Activated CD8-positive, alpha-beta T cell treated with anti-CD3 and anti-CD28 coated beads for 36 hours (primary cell): ENCODE results near the gene PRELP. TPM values are rescaled to one million over a fixed set of nuclear protein-coding genes. Genes with fewer than 3 reads are reported as not detected.

ENCODE experiments used
- ATAC-seq: fragments of 200-7000 bp; cut with Tn5 transposase; one replicate; pipeline ENCODE4 v1.10.0; 2021; ENCODE audit warnings: mild to moderate bottlenecking, moderate library complexity
- CTCF ChIA-PET: fragments of 350-600 bp; sonication (Branson Sonifier 250); formaldehyde crosslinking; loops from one replicate; lab custom pipeline; 2021; ENCODE audit warnings: antibody characterized with exemption; lab: Charles Lee
- POLR2A ChIA-PET: fragments of 350-600 bp; sonication (Branson Sonifier 250); formaldehyde crosslinking; loops from one replicate; lab custom pipeline; 2021; ENCODE audit warnings: antibody characterized with exemption; lab: Charles Lee
- DNase-seq: peaks from one replicate; pipeline ENCODE4 v3.0.0-alpha.2; 2020
- H3K27ac Mint-ChIP-seq: one replicate; pipeline ENCODE4 v1.8.0; 2021; ENCODE audit warnings: mild to moderate bottlenecking, mixed read lengths
- H3K27me3 Mint-ChIP-seq: one replicate; pipeline ENCODE4 v1.8.0; 2021; ENCODE audit warnings: mixed read lengths
- H3K36me3 Mint-ChIP-seq: one replicate; pipeline ENCODE4 v1.8.0; 2021; ENCODE audit warnings: low read depth, mixed read lengths
- H3K4me1 Mint-ChIP-seq: one replicate; pipeline ENCODE4 v1.8.0; 2021; ENCODE audit warnings: low read depth, mixed read lengths
- H3K4me3 Mint-ChIP-seq: one replicate; pipeline ENCODE4 v1.8.0; 2021; ENCODE audit warnings: mild to moderate bottlenecking, moderate library complexity, mixed read lengths
- H3K9me3 Mint-ChIP-seq: one replicate; pipeline ENCODE4 v1.8.0; 2021; ENCODE audit warnings: mixed read lengths
- intact Hi-C: fragments of 100-400 bp; cut with micrococcal nuclease; formaldehyde crosslinking; loops from one replicate; pipeline ENCODE4 v1.10.0; 2022
- total RNA-seq, 2 experiments: library from RNA; stranded (reverse); gene quantifications; one replicate each; pipeline ENCODE4 v1.2.3, GENCODE V29; 2021
- TF ChIP-seq, protein P1 (sequence below): fragments of 200-600 bp; IDR thresholded peaks from one replicate; pipeline ENCODE4 v1.8.0; 2022; ENCODE audit warnings: antibody characterized with exemption, mild to moderate bottlenecking

Gene PRELP
- total RNA-seq, 2 experiments from 2014 or later, result not detected

DNA sequence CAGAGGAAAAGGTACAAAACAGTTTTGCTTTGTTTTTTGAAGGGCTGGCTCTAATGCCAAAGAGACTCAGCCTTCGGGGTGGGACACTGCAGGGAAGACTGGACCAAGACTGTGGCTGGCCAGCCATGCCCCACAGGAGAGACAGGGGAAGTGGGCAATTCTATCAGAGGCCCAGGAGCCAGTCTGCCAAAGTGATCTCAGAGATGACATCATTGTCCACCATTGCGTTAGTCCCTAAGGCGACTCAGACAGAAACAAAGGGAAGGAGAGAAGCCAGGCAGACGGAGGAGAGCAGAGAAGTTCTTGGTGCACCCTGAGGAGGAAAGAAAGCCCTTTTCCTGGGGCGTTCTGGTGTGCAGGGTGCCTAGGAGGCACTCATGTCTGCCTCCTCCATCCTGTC is 44.7 kb downstream of the PRELP start:
- ATAC-seq (no peak), DNase-seq (no peak)
- TF ChIP-seq, protein P1, sequence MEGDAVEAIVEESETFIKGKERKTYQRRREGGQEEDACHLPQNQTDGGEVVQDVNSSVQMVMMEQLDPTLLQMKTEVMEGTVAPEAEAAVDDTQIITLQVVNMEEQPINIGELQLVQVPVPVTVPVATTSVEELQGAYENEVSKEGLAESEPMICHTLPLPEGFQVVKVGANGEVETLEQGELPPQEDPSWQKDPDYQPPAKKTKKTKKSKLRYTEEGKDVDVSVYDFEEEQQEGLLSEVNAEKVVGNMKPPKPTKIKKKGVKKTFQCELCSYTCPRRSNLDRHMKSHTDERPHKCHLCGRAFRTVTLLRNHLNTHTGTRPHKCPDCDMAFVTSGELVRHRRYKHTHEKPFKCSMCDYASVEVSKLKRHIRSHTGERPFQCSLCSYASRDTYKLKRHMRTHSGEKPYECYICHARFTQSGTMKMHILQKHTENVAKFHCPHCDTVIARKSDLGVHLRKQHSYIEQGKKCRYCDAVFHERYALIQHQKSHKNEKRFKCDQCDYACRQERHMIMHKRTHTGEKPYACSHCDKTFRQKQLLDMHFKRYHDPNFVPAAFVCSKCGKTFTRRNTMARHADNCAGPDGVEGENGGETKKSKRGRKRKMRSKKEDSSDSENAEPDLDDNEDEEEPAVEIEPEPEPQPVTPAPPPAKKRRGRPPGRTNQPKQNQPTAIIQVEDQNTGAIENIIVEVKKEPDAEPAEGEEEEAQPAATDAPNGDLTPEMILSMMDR, result no peak
- CTCF ChIA-PET, result interaction anchor here (1.4 to 4.4 kb wide), 2 partner anchors 182 to 253 kb away, joined by 3 to 17 read pairs; no protein-coding TSS in a partner anchor
- H3K36me3 Mint-ChIP-seq, result no peaks in the 10 kb centered on the region
- POLR2A ChIA-PET, result no interaction called here
- H3K27me3 Mint-ChIP-seq, result no peaks in the 10 kb centered on the region
- H3K4me1 Mint-ChIP-seq, result peaks cover 1% of the 10 kb centered on the region
- no peak overlapping the region for H3K4me3 Mint-ChIP-seq
- intact Hi-C loops, result no loop called here
- no peak overlapping the region for H3K27ac Mint-ChIP-seq
- no peaks in the 10 kb centered on the region for H3K9me3 Mint-ChIP-seq

DNA sequence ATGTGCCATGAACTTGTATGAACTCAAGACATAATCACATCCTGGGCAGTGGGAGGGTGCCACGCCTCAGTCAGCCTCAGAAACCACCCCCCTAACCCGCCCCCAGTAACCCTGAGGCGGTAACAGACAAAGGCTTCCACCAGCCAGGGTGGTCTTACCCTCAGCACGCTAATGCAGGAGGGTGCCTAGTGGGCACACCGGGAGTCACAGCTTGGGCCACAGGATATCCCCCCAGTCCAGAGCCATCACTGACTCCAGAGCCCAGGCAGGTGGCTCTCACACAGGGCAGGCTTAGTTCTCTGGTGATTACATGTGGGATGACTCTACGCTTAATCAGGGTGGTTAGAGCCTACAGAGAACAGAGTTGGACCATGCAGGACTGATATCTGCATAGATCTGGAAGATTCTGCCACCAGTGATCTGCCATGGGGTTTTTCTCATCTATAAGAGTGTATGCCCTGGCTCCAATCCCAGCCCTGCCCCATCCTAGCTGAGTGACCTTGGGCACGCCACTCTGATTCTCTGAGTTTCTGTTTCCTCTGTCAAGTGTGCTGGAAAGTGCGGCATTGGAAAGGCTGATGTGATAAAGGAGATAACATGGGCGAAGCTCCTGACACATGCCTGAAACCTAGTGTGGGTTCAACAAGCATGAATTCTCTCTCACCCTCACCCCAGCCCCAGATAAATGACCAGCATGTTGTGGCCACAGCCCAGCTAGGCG is 45.6 kb downstream of the PRELP start:
- H3K9me3 Mint-ChIP-seq, result no peaks in the 10 kb centered on the region

DNA sequence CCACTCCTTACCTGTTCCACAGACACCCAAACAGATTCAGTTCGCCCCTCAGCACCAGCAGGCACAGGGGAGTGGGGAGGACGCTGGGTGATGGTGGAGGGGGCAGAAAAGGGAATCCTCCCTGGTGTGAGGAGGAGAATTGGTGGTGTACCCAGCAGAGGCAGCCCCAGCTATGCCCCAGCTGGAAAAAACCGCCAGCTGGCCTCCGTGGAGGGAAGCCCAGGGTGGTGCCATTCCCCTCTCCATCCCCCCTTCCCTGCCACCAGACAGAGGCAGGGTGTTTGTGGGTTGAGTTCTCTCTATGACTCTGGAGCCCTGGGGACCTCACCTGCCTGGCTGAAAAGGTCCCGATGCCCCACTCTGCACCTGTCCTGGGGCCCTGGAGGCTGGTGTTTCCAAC is 46.2 kb downstream of the PRELP start:
- ATAC-seq (no peak), DNase-seq (no peak)
- Mint-ChIP-seq H3K36me3 (no peaks in the 10 kb centered on the region), H3K27ac (no peak overlapping the region), H3K27me3 (no peaks in the 10 kb centered on the region), H3K4me1 (no peaks in the 10 kb centered on the region), H3K9me3 (no peaks in the 10 kb centered on the region), H3K4me3 (no peak overlapping the region)
- POLR2A ChIA-PET, result no interaction called here
- CTCF ChIA-PET, result interaction anchor here (0.7 to 1.4 kb wide), 2 partner anchors 10 to 18 kb away, joined by 3 to 4 read pairs; no protein-coding TSS in a partner anchor
- TF ChIP-seq, protein P1, result no peak
- intact Hi-C loops, result no loop called here

More for the DNA sequence above, 45.6 kb downstream of the PRELP start:
- CTCF ChIA-PET, result interaction anchor here (1.4 kb wide), 1 partner anchor 18 kb away, joined by 4 read pairs; no protein-coding TSS in a partner anchor
- intact Hi-C loops, result no loop called here
- DNase-seq (peak; percentile 17), ATAC-seq (peak; percentile 45)
- Mint-ChIP-seq H3K27me3 (no peaks in the 10 kb centered on the region), H3K27ac (no peak overlapping the region), H3K36me3 (no peaks in the 10 kb centered on the region), H3K4me3 (no peak overlapping the region), H3K4me1 (no peaks in the 10 kb centered on the region)
- TF ChIP-seq, protein P1, result no peak
- POLR2A ChIA-PET, result no interaction called here

DNA sequence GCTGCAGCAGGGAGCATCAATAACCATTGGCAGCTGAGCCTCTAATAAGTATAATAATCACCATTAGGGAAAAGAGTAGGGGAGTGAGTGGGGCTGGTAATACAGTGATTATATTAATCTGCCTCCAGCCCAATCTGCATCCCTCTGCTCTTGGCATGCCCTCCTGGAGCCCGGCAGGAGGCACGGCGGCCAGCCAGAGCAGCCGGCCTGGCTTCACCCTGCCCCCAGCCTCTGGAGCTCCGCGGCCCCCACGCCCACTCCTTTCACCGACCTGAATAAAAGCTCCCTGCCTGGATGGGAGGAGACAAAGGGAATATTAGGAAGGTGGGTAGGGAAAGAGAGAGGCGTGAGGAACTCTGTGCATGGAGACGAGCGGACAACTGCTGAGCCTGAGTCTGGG is 46.6 kb downstream of the PRELP start:
- Mint-ChIP-seq H3K27me3 (no peaks in the 10 kb centered on the region), H3K4me3 (no peak overlapping the region), H3K36me3 (no peaks in the 10 kb centered on the region), H3K4me1 (no peaks in the 10 kb centered on the region), H3K9me3 (no peaks in the 10 kb centered on the region), H3K27ac (no peak overlapping the region)
- DNase-seq (no peak), ATAC-seq (no peak)
- ChIA-PET CTCF (interaction anchor here (0.7 kb wide), 1 partner anchor 9 kb away, joined by 3 read pairs; no protein-coding TSS in a partner anchor), POLR2A (no interaction called here)
- TF ChIP-seq, protein P1, result no peak
- intact Hi-C loops, result no loop called here

DNA sequence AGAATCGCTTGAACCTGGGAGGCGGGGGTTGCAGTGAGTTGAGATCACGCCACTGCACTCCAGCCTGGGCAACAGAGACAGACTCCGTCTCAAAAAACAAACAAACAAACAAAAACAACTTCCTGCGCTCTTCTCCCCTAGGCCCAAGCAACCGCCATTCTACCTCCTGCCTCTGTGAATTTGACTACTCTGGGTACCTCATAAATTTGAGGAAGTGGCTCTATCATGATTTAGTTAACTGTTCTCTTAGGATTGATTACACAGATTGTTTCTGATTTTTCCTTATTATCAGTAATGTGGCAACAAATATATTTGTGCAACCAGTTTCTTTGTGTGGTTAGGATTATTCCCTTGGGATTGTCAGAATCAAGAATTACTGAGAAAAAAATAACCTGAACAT is 48.1 kb downstream of the PRELP start:
- ChIA-PET POLR2A (no interaction called here), CTCF (interaction anchor here (1.6 kb wide), 1 partner anchor 10 kb away, joined by 4 read pairs; no protein-coding TSS in a partner anchor)
- TF ChIP-seq, protein P1, result no peak
- Mint-ChIP-seq H3K36me3 (no peaks in the 10 kb centered on the region), H3K27ac (no peak overlapping the region), H3K9me3 (no peaks in the 10 kb centered on the region), H3K4me3 (no peak overlapping the region), H3K4me1 (no peaks in the 10 kb centered on the region), H3K27me3 (no peaks in the 10 kb centered on the region)
- intact Hi-C loops, result no loop called here
- ATAC-seq (no peak), DNase-seq (no peak)
